ENCODE measurements around the gene CRB3.

The CRB3 gene

DNA sequence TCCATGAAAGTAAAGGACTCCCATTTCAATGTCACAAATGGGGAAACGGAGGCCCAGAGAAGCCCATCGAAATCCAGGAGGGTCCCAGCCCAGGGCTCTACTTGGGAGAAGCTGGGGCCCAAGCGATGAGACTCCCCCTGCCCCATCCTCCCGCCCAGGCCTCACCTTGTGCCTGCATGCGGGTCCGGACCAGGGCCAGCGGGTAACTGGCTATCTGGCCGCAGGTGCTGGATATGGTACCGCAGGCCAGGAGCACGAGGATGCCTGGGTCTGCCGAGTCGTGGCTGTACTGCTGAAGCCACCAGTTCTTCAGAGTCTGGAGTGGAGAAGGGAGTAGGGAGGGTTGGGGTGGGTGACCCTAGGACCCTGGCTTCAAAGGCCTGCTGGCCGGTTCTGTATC lies 20.1 kb upstream of the CRB3 start:
- TF ChIP-seq, protein P1, sequence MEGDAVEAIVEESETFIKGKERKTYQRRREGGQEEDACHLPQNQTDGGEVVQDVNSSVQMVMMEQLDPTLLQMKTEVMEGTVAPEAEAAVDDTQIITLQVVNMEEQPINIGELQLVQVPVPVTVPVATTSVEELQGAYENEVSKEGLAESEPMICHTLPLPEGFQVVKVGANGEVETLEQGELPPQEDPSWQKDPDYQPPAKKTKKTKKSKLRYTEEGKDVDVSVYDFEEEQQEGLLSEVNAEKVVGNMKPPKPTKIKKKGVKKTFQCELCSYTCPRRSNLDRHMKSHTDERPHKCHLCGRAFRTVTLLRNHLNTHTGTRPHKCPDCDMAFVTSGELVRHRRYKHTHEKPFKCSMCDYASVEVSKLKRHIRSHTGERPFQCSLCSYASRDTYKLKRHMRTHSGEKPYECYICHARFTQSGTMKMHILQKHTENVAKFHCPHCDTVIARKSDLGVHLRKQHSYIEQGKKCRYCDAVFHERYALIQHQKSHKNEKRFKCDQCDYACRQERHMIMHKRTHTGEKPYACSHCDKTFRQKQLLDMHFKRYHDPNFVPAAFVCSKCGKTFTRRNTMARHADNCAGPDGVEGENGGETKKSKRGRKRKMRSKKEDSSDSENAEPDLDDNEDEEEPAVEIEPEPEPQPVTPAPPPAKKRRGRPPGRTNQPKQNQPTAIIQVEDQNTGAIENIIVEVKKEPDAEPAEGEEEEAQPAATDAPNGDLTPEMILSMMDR (conservative IDR thresholded peaks at IDR 0.05), result no peak

DNA sequence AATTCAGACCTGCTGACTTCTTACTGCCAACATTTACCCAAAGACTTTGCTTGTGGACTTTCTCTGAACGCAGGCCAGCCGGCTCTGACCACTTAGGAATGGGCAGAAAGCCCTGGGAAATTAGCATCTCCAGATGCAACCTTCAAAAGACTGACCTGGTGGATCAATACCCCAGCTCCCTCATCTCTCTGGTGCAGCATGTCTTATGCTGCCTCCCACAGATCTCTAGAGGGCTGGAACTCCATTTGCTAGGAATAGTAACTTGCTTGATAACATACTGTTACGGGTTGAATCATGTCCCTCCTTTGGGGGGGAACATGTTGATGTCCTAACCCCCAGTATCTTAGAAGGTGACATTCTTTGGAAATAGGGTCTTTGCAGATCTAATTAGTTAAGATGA lies 17.6 kb upstream of the CRB3 start:
- no peak overlapping the region for H3K27ac ChIP-seq
- TF ChIP-seq, protein P1 (conservative IDR thresholded peaks at IDR 0.05), result no peak

More for the DNA sequence above, 20.1 kb upstream of the CRB3 start:
- H3K27ac ChIP-seq, result no peak overlapping the region

DNA sequence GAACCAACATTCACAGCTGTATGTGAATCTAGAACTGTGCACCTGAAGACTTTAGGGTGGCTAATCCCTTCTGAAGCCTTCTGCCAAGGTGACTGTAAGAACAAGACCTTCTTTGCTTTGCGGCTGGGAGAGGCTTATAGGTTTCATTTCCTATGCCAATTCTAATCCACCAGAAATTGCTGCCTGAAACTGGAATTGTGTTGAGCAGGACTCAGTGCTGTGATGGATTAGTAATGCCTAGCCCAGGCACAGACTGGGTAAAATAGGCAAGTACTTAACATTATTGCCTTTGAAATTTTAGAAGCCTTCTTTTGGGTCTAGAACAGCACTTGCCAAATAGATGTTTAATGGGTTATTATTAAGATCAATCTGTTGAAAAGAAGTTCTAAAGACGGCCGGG lies 16.0 kb upstream of the CRB3 start:
- TF ChIP-seq, protein P1 (conservative IDR thresholded peaks at IDR 0.05), result no peak
- no peak overlapping the region for H3K27ac ChIP-seq

DNA sequence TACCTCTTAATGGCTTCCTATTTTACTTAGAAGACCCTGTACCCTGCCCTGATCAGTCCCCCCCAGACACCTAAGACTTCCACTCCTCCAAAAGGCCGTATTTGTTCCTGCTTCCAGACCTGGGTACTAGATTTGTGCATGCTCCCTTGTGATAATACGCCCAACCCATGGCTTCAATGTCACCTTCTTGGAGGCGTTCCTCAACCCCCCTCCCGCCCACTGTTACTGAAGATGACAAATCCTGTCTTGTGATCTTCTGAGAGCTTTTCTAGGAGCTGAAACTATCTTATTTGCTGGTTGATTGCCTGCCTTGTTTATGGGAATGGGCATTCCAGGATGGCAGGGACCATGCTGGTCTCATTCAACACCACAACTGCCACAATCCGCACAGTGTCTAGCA lies 13.9 kb upstream of the CRB3 start:
- TF ChIP-seq, protein P1 (conservative IDR thresholded peaks at IDR 0.05), result no peak
- no peak overlapping the region for H3K27ac ChIP-seq

DNA sequence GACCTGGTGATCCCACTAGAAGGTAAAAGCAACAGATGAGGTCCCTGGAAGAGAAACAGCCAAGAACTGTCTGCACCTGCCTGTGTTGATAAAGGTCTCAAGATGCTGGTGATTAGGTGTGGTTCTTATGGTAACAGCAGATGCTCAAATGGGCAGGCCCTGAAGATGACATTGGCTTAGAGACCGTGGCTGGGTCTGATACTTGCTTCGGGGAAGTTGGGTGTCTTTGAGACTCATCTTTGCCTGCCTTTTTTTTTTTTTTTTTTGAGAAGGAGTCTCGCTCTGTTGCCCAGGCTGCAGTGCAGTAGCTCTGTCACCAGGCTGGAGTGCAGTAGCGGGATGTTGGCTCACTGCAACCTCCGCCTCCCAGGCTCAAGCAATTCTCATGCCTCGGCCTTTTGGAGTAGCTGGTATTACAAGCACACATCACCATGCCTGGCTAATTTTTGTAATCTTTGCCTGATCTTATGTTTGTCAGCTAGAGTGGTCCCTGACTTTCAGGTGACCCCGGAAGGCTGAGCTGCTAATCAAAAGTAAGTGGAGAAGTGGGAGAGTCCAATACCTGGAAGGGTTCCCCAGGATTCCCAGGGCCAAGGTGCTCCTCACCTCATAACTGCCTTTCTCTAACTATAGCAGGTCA lies 12.4 kb upstream of the CRB3 start:
- TF ChIP-seq, protein P1 (conservative IDR thresholded peaks at IDR 0.05), result no peak
- no peak overlapping the region for H3K27ac ChIP-seq

DNA sequence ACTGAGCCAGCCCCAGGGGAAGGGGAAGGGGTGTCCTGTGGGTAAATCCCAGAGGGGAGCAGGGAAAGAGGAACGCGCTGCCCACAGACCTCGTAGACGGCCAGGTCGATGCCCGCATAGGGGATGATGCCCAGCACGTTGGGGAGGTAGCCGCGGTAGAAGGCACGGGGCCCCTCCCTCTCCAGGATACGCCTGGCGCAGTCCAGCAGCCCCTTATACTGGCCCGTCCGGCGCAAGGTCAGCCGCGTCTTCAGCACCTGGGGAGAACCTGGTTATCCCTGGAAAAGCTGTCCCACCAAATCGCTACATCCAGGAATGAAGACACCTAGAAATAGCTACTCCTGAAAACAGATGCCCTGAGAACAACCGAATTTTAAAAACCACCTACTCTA lies 11.9 kb upstream of the CRB3 start:
- TF ChIP-seq, protein P1 (conservative IDR thresholded peaks at IDR 0.05), result no peak

DNA sequence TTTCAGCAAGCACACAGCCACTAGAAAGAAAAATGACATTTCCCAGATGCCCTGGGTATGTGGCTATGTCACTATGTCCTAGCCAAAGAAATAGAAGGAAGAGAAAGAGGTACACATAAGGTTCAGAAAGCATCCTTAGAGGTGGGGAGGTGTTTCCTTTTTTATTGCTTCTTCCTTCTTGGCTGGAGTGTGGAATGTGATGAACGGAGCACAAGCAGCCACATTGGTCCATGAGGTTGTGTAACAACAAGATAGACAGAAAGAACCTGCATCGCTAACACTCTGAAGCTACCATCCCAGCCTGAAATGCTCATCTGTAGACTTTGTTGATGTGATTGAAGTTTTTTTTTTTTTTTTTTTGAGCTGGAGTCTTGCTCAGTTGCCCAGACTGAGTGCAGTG lies 11.2 kb upstream of the CRB3 start:
- no peak overlapping the region for H3K27ac ChIP-seq
- TF ChIP-seq, protein P1 (conservative IDR thresholded peaks at IDR 0.05), result no peak

More for the DNA sequence above, 11.9 kb upstream of the CRB3 start:
- H3K27ac ChIP-seq, result no peak overlapping the region
